ENCODE measurements around the gene CDKN2C. TPM values are rescaled to one million over a fixed set of nuclear protein-coding genes. Genes with fewer than 3 reads are reported as not detected.
A peak's percentile ranks its signal among the peaks of the same experiment; 100 is the strongest.

CDKN2C gene
- total and polyA plus RNA-seq, 10 of the 15 experiments (the other 5 are each of a cell fraction or from before 2014, with no cell fraction given): 3.3 to 11.7 (median 6.0) TPM

DNA sequence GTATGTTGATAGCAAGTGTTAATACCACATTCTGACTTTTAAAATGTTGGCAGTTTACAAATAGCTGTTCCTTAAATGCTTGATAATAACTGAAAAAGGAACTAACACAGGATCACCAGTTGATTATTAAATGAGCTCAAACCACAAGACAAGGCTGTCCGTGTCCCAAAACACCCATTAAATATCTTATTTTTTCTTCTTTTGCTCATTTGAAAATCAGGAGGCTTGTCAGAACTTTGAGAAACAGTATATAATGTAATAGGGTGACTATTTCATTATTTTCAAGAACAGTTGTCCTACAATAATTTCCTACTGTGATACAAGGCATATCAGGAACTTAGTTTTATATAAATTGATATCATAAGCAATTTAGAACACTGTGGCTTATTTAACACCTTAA is 2.7 kb downstream of the CDKN2C start:
- Histone ChIP-seq H3K4me1 (ENCODE audit: control insufficient read depth, insufficient read depth, low read length) (no peaks in the 10 kb centered on the region), H4K20me1 (ENCODE audit: control insufficient read depth, insufficient read depth) (no peaks in the 10 kb centered on the region), H3K79me2 (ENCODE audit: control insufficient read depth, insufficient read depth, low read length) (peaks cover 67% of the 10 kb centered on the region), H3K27ac (ENCODE audit: control insufficient read depth, insufficient read depth) (0 out of 2 replicates have a peak overlapping the region, but pooled peaks have one; percentile 20), H2AFZ (ENCODE audit: control insufficient read depth, low read depth, low read length) (no peak overlapping the region), H3K9ac (ENCODE audit: control insufficient read depth, insufficient read depth, low read length) (no peak overlapping the region), H3K9me3 (replicated peaks; ENCODE audit: control insufficient read depth, insufficient read depth, low read length) (no peaks in the 10 kb centered on the region), H3K4me3 (peak overlapping the region; percentile 24; the same call in 1 of the 2 replicates), H3K27me3 (replicated peaks in 1 of 2; ENCODE audit: control insufficient read depth in 2 of 2, insufficient read depth in 2 of 2, low read length in 1 of 2) (no peaks in the 10 kb centered on the region), H3K36me3 (ENCODE audit: control insufficient read depth in 2 of 2, insufficient read depth in 2 of 2, low read length in 1 of 2) (peaks cover 0 to 7% of the 10 kb centered on the region in 2 experiments; a peak in 1 of 4 replicates), H3K4me2 (ENCODE audit: control insufficient read depth, insufficient read depth) (peak overlapping the region; percentile 34; the same call in 1 of the 2 replicates)
- CTCF ChIA-PET: interaction anchor here (1.2 to 1.5 kb wide), 3 partner anchors 44 to 216 kb away, joined by 3 to 6 read pairs (median 5); no protein-coding TSS in a partner anchor
- POLR2A ChIA-PET: no interaction called here
- DNase-seq (ENCODE audit: low read depth, low spot score) (no peak), ATAC-seq (no peak), FAIRE-seq (no peak)
- TF ChIP-seq RUNX3 (IDR thresholded peaks at IDR 0.05; ENCODE audit: low read length): 0 out of 2 replicates have a peak, but pooled peaks have one; percentile 23
- TF ChIP-seq EGR1 (IDR thresholded peaks at IDR 0.05; ENCODE audit: borderline replicate concordance in 1 of 2, low read depth in 2 of 2, low read length in 2 of 2): no peak
- BruUV-seq (replicated peaks): no TSS peak
- RAD21 ChIA-PET (ENCODE audit: unreplicated experiment): no interaction called here
- 14% methylated on average over 1 of the region's 1 CpG for WGBS (ENCODE audit: insufficient coverage, insufficient replicate concordance, low lambda C conversion rate, missing lambda C conversion rate)
- in situ Hi-C loops (cut with MboI): no loop called here
- SMC1A ChIA-PET (ENCODE audit: uncharacterized antibody, unreplicated experiment): interaction anchor here (0.9 to 1.2 kb wide), 3 partner anchors 14 to 264 kb away, joined by 3 to 5 read pairs (median 4); partner anchors contain the start of gene RNF11
- intact Hi-C loops (cut with micrococcal nuclease; ENCODE audit: unreplicated experiment): no loop called here

GRCh38 chr1:50973255-50973654 is 3.2 kb downstream of the CDKN2C start:
- H3K27me3 ChIP-seq (replicated peaks in 1 of 2; ENCODE audit: control insufficient read depth in 2 of 2, insufficient read depth in 2 of 2, low read length in 1 of 2): peaks cover 0 to 2% of the 10 kb centered on the region in 2 experiments; a peak in 2 of 4 replicates
- FAIRE-seq: no peak
- ChIA-PET CTCF (interaction anchor here (1.4 to 1.5 kb wide), 2 partner anchors 100 to 216 kb away, joined by 3 to 6 read pairs; no protein-coding TSS in a partner anchor), POLR2A (no interaction called here), SMC1A (ENCODE audit: uncharacterized antibody, unreplicated experiment) (interaction anchor here (0.9 to 1.2 kb wide), 3 partner anchors 14 to 263 kb away, joined by 3 to 5 read pairs (median 4); partner anchors contain the start of gene RNF11), RAD21 (ENCODE audit: unreplicated experiment) (no interaction called here)
- 0 out of 2 replicates have a peak overlapping the region, but pooled peaks have one; percentile 7 for H3K4me2 ChIP-seq (ENCODE audit: control insufficient read depth, insufficient read depth)
- H3K27ac ChIP-seq (ENCODE audit: control insufficient read depth, insufficient read depth): no peak overlapping the region
- no peak for ATAC-seq
- 96% methylated on average over 1 of the region's 1 CpG for WGBS (ENCODE audit: insufficient coverage, insufficient replicate concordance, low lambda C conversion rate, missing lambda C conversion rate)
- intact Hi-C loops (cut with micrococcal nuclease; ENCODE audit: unreplicated experiment): no loop called here
- H3K9ac ChIP-seq (ENCODE audit: control insufficient read depth, insufficient read depth, low read length): no peak overlapping the region
- in situ Hi-C loops (cut with MboI): no loop called here
- no peaks in the 10 kb centered on the region for H3K4me1 ChIP-seq (ENCODE audit: control insufficient read depth, insufficient read depth, low read length)
- no peak overlapping the region for H2AFZ ChIP-seq (ENCODE audit: control insufficient read depth, low read depth, low read length)
- BruUV-seq (replicated peaks): no TSS peak
- no peak for DNase-seq (ENCODE audit: low read depth, low spot score)
- no peak overlapping the region for H3K4me3 ChIP-seq
- no peaks in the 10 kb centered on the region for H3K9me3 ChIP-seq (replicated peaks; ENCODE audit: control insufficient read depth, insufficient read depth, low read length)
- no peaks in the 10 kb centered on the region for H4K20me1 ChIP-seq (ENCODE audit: control insufficient read depth, insufficient read depth)
- peaks cover 71% of the 10 kb centered on the region for H3K79me2 ChIP-seq (ENCODE audit: control insufficient read depth, insufficient read depth, low read length)
- peaks cover 0 to 7% of the 10 kb centered on the region in 2 experiments; a peak in 1 of 4 replicates for H3K36me3 ChIP-seq (ENCODE audit: control insufficient read depth in 2 of 2, insufficient read depth in 2 of 2, low read length in 1 of 2)
- TF ChIP-seq ATF7 (IDR thresholded peaks at IDR 0.05; ENCODE audit: low read depth): no peak
- no peak for TF ChIP-seq NKRF (conservative IDR thresholded peaks at IDR 0.05)
- no peak for TF ChIP-seq RAD51 (IDR thresholded peaks at IDR 0.05)
- TF ChIP-seq DPF2 (IDR thresholded peaks at IDR 0.05): no peak
- TF ChIP-seq, protein P1, sequence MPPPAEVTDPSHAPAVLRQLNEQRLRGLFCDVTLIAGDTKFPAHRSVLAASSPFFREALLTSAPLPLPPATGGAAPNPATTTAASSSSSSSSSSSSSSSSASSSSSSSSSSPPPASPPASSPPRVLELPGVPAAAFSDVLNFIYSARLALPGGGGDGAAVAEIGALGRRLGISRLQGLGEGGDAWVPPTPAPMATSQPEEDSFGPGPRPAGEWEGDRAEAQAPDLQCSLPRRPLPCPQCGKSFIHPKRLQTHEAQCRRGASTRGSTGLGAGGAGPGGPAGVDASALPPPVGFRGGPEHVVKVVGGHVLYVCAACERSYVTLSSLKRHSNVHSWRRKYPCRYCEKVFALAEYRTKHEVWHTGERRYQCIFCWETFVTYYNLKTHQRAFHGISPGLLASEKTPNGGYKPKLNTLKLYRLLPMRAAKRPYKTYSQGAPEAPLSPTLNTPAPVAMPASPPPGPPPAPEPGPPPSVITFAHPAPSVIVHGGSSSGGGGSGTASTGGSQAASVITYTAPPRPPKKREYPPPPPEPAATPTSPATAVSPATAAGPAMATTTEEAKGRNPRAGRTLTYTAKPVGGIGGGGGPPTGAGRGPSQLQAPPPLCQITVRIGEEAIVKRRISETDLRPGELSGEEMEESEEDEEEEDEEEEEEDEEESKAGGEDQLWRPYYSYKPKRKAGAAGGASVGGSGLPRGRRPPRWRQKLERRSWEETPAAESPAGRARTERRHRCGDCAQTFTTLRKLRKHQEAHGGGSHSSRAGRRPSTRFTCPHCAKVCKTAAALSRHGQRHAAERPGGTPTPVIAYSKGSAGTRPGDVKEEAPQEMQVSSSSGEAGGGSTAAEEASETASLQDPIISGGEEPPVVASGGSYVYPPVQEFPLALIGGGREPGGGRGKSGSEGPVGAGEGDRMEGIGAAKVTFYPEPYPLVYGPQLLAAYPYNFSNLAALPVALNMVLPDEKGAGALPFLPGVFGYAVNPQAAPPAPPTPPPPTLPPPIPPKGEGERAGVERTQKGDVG (CRISPR knock-in tag; IDR thresholded peaks at IDR 0.05): no peak
- TF ChIP-seq HSF1 (IDR thresholded peaks at IDR 0.05; ENCODE audit: low read depth, low read length): no peak
- no peak for TF ChIP-seq BRCA1 (IDR thresholded peaks at IDR 0.05; ENCODE audit: low read depth, low read length)
- no peak for TF ChIP-seq PAX5 (IDR thresholded peaks at IDR 0.05; ENCODE audit: borderline replicate concordance, low read depth, low read length)
